AG04449 (cell line): ENCODE measurements around the gene SLX4IP.

Source experiments
- CTCF ChIA-PET: fragments of 350-600 bp; formaldehyde crosslinking; extraction: SDS; loops from one replicate; lab custom pipeline; 2021; ENCODE audit warnings: antibody characterized with exemption; lab: Yijun Ruan, JAX
- POLR2A ChIA-PET: fragments of 400-600, 350-600 bp; formaldehyde crosslinking; extraction: SDS; loops from one replicate; lab custom pipeline; 2020; ENCODE audit warnings: antibody characterized with exemption, inconsistent platforms; lab: Yijun Ruan, JAX
- DNase-seq: peaks from one replicate; pipeline ENCODE4 v3.0.0-alpha.2; 2010; ENCODE audit warnings: low read depth, low spot score
- H3K4me3 ChIP-seq: 2 replicates; pipeline ENCODE4 v1.5.1; 2011; ENCODE audit warnings: low read depth, mild to moderate bottlenecking, control low read depth, low read length
- TF ChIP-seq, protein P1 (sequence below): IDR thresholded peaks from one replicate; pipeline ENCODE4 v1.5.1; 2011; ENCODE audit warnings: mild to moderate bottlenecking, moderate library complexity, low read length, control low read depth, inconsistent platforms; ENCODE audit not compliant: insufficient read depth; ENCODE audit errors: missing control alignments

SLX4IP gene

GRCh38 chr20:10576411-10577090 is 141.4 kb downstream of the SLX4IP start:
- H3K4me3 ChIP-seq = no peak overlapping the region
- TF ChIP-seq, protein P1, sequence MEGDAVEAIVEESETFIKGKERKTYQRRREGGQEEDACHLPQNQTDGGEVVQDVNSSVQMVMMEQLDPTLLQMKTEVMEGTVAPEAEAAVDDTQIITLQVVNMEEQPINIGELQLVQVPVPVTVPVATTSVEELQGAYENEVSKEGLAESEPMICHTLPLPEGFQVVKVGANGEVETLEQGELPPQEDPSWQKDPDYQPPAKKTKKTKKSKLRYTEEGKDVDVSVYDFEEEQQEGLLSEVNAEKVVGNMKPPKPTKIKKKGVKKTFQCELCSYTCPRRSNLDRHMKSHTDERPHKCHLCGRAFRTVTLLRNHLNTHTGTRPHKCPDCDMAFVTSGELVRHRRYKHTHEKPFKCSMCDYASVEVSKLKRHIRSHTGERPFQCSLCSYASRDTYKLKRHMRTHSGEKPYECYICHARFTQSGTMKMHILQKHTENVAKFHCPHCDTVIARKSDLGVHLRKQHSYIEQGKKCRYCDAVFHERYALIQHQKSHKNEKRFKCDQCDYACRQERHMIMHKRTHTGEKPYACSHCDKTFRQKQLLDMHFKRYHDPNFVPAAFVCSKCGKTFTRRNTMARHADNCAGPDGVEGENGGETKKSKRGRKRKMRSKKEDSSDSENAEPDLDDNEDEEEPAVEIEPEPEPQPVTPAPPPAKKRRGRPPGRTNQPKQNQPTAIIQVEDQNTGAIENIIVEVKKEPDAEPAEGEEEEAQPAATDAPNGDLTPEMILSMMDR = no peak
- ChIA-PET CTCF (interaction anchor here (1.1 to 2.5 kb wide), 3 partner anchors 23 to 94 kb away, joined by 3 to 7 read pairs (median 4); no protein-coding TSS in a partner anchor), POLR2A (no interaction called here)
- no peak for DNase-seq

DNA sequence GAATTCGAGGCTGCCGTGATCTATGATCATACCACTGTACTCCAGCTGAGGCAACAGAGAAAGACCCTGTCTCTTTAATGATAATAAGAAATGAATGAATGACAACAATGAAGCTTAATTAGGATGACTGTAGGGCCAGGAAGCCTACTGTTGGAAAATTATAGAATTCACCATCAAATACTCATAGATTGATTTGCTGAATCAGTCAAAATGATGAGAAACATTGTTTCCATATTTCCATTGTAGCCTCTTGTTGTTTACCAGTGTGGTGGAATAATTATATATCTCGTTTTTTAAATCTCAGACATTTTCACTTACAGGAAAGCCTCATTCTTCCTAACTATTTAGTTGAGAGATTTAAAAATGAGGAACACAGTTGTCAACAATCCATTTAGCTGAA is 142.5 kb downstream of the SLX4IP start:
- ChIA-PET POLR2A (no interaction called here), CTCF (interaction anchor here (1.3 to 2.5 kb wide), 2 partner anchors 25 to 26 kb away, joined by 4 to 7 read pairs; no protein-coding TSS in a partner anchor)
- TF ChIP-seq, protein P1 = no peak
- no peak overlapping the region for H3K4me3 ChIP-seq
- no peak for DNase-seq

GRCh38 chr20:10578607-10579006 is 143.5 kb downstream of the SLX4IP start:
- ChIA-PET CTCF (interaction anchor here (1.4 kb wide), 1 partner anchor 20 kb away, joined by 3 read pairs; no protein-coding TSS in a partner anchor), POLR2A (no interaction called here)

GRCh38 chr20:10579942-10580341 is 144.8 kb downstream of the SLX4IP start:
- no peak for DNase-seq
- H3K4me3 ChIP-seq = no peak overlapping the region
- TF ChIP-seq, protein P1 = no peak
- POLR2A ChIA-PET = no interaction called here
- CTCF ChIA-PET = interaction anchor here (0.9 kb wide), 1 partner anchor 9 kb away, joined by 3 read pairs; no protein-coding TSS in a partner anchor

More at GRCh38 chr20:10578607-10579006, 143.5 kb downstream of the SLX4IP start:
- H3K4me3 ChIP-seq = no peak overlapping the region
- TF ChIP-seq, protein P1 = no peak
- no peak for DNase-seq

GRCh38 chr20:10580700-10581099 is 145.6 kb downstream of the SLX4IP start:
- ChIA-PET CTCF (interaction anchor here (1.1 kb wide), 1 partner anchor 12 kb away, joined by 3 read pairs; no protein-coding TSS in a partner anchor), POLR2A (no interaction called here)
- TF ChIP-seq, protein P1 = no peak
- no peak overlapping the region for H3K4me3 ChIP-seq
- no peak for DNase-seq

DNA sequence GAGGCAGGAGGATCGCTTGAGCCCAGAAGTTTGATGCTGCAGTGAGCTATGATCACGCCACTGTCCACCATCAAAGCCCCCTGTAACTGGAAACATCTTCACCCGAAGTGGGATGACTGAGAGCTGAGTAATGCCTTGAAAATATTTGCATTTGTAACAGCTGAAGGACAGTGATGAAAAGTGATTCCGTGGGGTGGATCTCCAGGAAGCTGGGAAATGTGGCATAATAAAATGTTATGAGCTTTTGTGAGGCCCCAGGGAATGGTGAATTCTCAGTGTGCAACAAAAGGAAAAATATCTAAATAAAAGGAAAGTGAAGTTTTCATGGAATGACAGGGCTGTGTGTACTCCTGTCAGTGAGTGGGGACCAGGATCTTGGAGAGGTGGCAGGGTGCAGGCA is 146.7 kb downstream of the SLX4IP start:
- ChIA-PET POLR2A (interaction anchor here (1.0 kb wide), 1 partner anchor 11 kb away, joined by 4 read pairs; no protein-coding TSS in a partner anchor), CTCF (interaction anchor here (1.1 to 1.2 kb wide), 2 partner anchors 11 to 24 kb away, joined by 3 read pairs; no protein-coding TSS in a partner anchor)
- H3K4me3 ChIP-seq = no peak overlapping the region
- TF ChIP-seq, protein P1 = no peak
- no peak for DNase-seq
